ENCODE results near the gene CACNG4.

- no peak for TF ChIP-seq CTCF (IDR thresholded peaks at IDR 0.05)
- no peak for TF ChIP-seq POLR2A (IDR thresholded peaks at IDR 0.05)
- no peak for TF ChIP-seq POLR2AphosphoS5 (IDR thresholded peaks at IDR 0.05)
Observed at GRCh38 chr17:66950886-66951604, 13.5 kb upstream of the CACNG4 start.
